ENCODE data around the gene MPP3.

MPP3 gene

DNA sequence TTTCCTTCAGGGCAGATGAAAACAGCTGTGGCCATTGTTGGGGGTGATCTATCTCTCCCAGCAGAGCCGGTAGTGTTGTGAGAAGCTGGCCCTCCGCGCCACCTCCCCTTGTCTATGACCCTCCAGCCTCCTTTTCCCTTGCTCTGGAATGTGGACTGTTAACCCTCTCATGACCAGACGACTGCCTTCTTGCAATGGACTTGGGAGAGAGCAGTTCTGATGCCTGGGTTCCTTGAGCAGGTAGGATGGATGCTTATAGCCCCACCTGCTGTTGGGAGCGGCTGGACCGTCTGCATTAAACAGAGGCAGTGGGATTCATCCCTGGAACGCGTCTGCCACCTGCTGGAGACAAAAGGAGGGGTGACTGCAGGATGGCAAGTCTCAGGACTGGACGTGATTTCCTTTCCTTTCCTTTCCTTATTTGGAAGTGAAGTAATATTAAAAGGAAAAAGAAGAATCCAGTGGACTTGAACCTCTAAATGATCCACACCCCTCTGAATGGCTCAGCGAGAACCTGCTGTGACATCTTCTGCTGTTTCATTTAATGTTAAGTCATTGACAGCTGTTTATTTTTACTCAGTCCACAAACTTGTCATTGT lies 72.6 kb downstream of the MPP3 start:
- peak; percentile 79 for DNase-seq (ENCODE audit: extremely low read depth, low read depth)
- TF ChIP-seq, protein P1, sequence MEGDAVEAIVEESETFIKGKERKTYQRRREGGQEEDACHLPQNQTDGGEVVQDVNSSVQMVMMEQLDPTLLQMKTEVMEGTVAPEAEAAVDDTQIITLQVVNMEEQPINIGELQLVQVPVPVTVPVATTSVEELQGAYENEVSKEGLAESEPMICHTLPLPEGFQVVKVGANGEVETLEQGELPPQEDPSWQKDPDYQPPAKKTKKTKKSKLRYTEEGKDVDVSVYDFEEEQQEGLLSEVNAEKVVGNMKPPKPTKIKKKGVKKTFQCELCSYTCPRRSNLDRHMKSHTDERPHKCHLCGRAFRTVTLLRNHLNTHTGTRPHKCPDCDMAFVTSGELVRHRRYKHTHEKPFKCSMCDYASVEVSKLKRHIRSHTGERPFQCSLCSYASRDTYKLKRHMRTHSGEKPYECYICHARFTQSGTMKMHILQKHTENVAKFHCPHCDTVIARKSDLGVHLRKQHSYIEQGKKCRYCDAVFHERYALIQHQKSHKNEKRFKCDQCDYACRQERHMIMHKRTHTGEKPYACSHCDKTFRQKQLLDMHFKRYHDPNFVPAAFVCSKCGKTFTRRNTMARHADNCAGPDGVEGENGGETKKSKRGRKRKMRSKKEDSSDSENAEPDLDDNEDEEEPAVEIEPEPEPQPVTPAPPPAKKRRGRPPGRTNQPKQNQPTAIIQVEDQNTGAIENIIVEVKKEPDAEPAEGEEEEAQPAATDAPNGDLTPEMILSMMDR (IDR thresholded peaks at IDR 0.05; ENCODE audit: low read depth, low read length): peak; percentile 99

DNA sequence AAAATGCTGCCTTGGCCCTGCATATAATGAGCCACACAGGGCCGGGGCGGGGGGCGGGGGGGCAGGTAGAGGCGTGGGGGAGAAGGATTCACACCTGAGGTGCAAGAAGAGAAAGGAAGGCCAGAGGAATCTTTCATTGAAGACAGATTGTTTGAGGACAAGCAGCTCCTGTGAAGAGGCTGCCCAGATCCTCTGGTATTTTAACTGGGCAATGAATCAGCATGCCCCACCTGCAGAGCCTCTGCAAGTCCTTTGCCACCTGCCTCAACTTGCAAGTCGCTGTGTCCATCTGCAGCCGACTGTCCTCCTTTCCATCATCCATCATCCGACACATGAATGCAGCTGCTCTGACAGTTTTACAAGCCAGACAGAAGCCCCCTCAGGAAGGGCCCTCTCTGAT lies 73.1 kb downstream of the MPP3 start:
- TF ChIP-seq, protein P1 (IDR thresholded peaks at IDR 0.05; ENCODE audit: low read depth, low read length): no peak

DNA sequence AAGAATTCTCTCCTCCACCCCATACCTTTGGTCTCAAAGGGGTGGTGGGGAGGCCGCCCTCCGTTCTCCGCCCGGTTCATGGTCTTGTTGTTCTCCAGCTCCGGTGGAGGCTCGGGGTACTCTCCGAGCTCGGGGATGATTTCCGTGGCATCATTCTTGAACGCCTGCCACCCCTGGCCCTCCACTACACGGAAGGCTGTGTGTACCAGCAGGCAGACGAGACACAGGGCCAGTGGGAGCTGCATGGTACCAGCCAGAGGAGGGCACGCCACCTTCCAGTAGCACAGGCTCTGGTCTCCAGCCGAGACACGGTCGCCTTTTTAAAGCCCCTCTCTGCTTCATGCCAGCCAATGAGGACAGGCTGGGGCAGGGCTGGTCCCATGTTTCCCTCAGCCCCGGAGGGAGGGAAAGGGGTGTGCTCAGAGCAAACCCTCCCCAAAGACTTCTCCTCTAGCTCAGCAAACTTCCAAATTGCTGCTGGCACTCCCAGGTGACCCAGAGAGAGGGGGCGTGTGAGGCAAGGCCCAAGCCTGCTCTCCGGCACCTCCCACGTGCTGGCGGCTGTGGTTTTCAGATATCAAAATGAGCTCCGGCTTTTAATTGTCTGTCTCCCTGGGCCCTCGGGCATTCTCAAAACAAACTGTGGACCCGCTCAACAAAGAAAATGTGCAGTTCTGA lies 74.3 kb downstream of the MPP3 start, which contains the start of gene SOST:
TSS of gene SOST (minus strand) at position 295 of the 678 bp plus-strand sequence. CDS start at position 245, 50 bp downstream.
- TF ChIP-seq, protein P1 (IDR thresholded peaks at IDR 0.05; ENCODE audit: low read depth, low read length): no peak
- no peak for DNase-seq (ENCODE audit: extremely low read depth, low read depth)

More for the DNA sequence above, 73.1 kb downstream of the MPP3 start:
- no peak for DNase-seq (ENCODE audit: extremely low read depth, low read depth)

DNA sequence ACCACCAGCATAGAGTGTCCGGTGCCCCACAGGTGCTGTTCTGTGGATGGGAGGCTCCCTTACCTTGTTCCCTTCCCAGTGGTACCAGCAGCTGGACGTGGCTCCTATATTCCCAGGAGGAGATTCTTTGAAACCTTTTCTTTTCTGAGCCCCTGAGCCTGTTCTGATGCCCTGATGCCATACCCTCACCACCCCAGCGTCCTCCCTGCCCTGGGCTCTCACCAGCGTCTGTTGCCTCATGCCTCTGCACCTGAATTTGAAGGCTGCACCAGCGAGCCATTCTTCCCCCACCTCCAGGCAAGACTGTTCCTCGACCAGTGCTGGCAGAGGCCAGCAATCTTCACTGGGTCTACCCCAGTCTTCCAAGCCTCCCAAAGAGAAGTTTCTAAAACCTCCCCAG lies 74.9 kb downstream of the MPP3 start:
- TF ChIP-seq, protein P1 (IDR thresholded peaks at IDR 0.05; ENCODE audit: low read depth, low read length): no peak
- DNase-seq (ENCODE audit: extremely low read depth, low read depth): no peak

DNA sequence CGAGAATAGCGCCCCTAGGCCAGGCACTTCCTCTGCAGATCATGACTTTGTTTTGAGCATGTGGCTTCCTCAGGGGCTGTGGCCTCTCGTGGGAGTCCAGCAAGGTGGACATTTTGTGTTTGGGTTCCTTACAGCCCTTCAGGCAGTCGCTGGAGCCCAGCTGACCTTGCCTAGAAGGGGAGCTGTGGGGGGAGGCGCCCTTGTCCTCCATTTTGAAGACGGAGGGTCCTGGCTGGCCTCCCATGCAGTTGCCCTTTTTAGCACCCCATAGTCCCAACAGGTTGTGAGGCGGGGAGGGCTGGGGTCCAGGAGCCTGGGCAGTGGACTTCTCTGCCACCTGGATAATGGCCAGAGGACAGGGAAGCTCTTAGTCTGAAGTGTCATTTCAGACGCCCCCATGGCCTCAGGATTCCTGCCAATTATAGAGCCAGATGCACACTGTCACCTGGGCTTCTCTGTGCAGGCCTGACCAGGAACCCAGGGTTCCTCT lies 75.7 kb downstream of the MPP3 start:
- no peak for DNase-seq (ENCODE audit: extremely low read depth, low read depth)
- TF ChIP-seq, protein P1 (IDR thresholded peaks at IDR 0.05; ENCODE audit: low read depth, low read length): no peak

DNA sequence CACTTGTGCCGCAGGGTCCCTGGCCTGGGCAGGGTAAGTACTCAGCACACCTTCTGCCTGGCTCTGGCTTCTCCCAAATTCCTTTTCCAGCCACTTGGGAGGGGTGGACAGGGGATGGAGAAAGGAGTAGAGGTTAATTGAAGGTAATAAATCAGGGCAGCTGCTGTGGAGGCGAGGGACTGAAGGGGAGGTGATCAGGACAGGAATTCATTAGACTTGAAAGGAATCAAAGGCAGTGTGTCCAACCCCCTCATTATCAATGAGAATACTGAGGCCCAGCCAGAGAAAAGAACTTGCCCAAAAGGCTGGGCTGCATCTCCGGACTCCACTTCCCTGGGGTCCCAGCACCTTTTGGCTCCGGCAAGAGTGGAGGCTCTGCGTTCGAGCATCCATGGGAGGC lies 76.7 kb downstream of the MPP3 start:
- DNase-seq (ENCODE audit: extremely low read depth, low read depth): no peak
- TF ChIP-seq, protein P1 (IDR thresholded peaks at IDR 0.05; ENCODE audit: low read depth, low read length): no peak

DNA sequence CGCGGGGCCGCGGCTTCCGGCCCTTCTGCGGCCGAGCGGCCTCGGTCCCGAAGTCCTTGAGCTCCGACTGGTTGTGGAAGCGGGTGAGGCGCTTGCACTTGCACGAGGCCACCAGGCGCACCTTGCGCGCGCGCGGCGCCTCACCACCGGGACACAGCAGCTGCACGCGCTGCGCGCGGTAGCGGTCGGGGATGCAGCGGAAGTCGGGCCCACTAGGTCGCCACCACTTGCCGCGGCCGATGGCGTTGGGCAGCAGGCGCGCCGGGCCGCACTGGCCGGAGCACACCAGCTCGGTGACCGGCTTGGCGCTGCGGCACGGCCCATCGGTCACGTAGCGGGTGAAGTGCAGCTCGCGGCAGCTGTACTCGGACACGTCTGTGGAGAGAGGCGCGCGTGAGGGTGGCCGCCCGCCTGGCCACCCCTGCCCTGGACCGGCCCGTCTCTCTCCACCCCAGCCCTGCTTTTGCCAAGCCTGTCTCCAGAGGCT lies 77.5 kb downstream of the MPP3 start:
- TF ChIP-seq, protein P1 (IDR thresholded peaks at IDR 0.05; ENCODE audit: low read depth, low read length): no peak
- no peak for DNase-seq (ENCODE audit: extremely low read depth, low read depth)

All from AG09319 (cell line).